A549 (cell line): ENCODE data around the gene HRC. TPM values are rescaled to one million over a fixed set of nuclear protein-coding genes. Genes with fewer than 3 reads are reported as not detected.

Experiments
- ATAC-seq, 2 experiments: fragments of 200-7000 bp in 1 of 2; fragments of >200 bp in 1 of 2; cut with Nextera tagmentation in 1 of 2; cut with Tn5 transposase in 1 of 2; 3 replicates each; pipeline versions ENCODE4 v1.8.0 to v1.9.1; 2018 to 2020; ENCODE audit warnings: mild to moderate bottlenecking in 1 of 2, moderate library complexity in 1 of 2
- CTCF ChIA-PET: fragments of 300-600 bp; sonication (Branson Sonifier 250); formaldehyde crosslinking; extraction: SDS; loops from one replicate; lab custom pipeline; 2021; ENCODE audit warnings: antibody characterized with exemption, inconsistent platforms; lab: Yijun Ruan, JAX
- POLR2A ChIA-PET: fragments of 350-600 bp; formaldehyde crosslinking; extraction: SDS; loops from one replicate; lab custom pipeline; 2021; ENCODE audit warnings: antibody characterized with exemption, inconsistent platforms; lab: Yijun Ruan, JAX
- DNase-seq, 2 experiments: peaks; one replicate each; pipeline versions ENCODE4 v3.0.0 to v3.0.0-alpha.2; 2011 to 2016; ENCODE audit warnings: low read depth in 1 of 2, low spot score in 1 of 2
- FAIRE-seq: peaks from 2 replicates; lab custom pipeline; 2011; peaks lifted over from hg19 to GRCh38; lab: Jason Lieb, UNC
- H3K27ac ChIP-seq, 2 experiments: fragments of >200 bp; sonication (Bioruptor Twin); formaldehyde crosslinking; 3 replicates each; pipeline ENCODE4 v1.5.1; 2016 to 2017
- H3K4me1 ChIP-seq: fragments of >200 bp; sonication (Bioruptor Twin); formaldehyde crosslinking; 3 replicates; pipeline ENCODE4 v1.6.1; 2016
- H3K4me2 ChIP-seq: fragments of >200 bp; sonication (Bioruptor Twin); formaldehyde crosslinking; 3 replicates; pipeline ENCODE4 v1.6.1; 2016
- H3K4me3 ChIP-seq: fragments of >200 bp; sonication (Bioruptor Twin); formaldehyde crosslinking; 3 replicates; pipeline ENCODE4 v1.5.1; 2016
- H3K9me3 ChIP-seq: fragments of >200 bp; sonication (Bioruptor Twin); formaldehyde crosslinking; 3 replicates; pipeline ENCODE4 v1.6.1; 2016
- CHD2 ChIP-seq: fragments of 150-350 bp; IDR thresholded peaks from 2 replicates; pipeline ENCODE4 v1.6.1; 2014; ENCODE audit warnings: low read length; ENCODE audit not compliant: partially characterized antibody
- CHD4 ChIP-seq: fragments of 200-600 bp; sonication (generic); IDR thresholded peaks from 2 replicates; pipeline ENCODE4 v1.6.1; 2016; ENCODE audit warnings: antibody characterized with exemption, mild to moderate bottlenecking, borderline replicate concordance
- FOSB ChIP-seq: fragments of 250-450 bp; sonication (Bioruptor Pico); IDR thresholded peaks from 2 replicates; pipeline ENCODE4 v1.5.0; 2020; ENCODE audit warnings: mild to moderate bottlenecking, moderate library complexity
- HDAC2 ChIP-seq: fragments of 200-600 bp; sonication (generic); IDR thresholded peaks from 2 replicates; pipeline ENCODE4 v1.6.1; 2016
- HMGXB4 ChIP-seq: fragments of 250-450 bp; sonication (Bioruptor Pico); IDR thresholded peaks from 2 replicates; pipeline ENCODE4 v1.5.0; 2021; ENCODE audit warnings: mild to moderate bottlenecking, moderate library complexity, borderline replicate concordance
- JUN ChIP-seq, 2 experiments: fragments of >200 bp; sonication (Bioruptor Twin); formaldehyde crosslinking; IDR thresholded peaks; 2 replicates in 1 of 2; 3 replicates in 1 of 2; pipeline ENCODE4 v1.6.1; 2016 to 2017
- KDM1A ChIP-seq: fragments of 200-600 bp; sonication (generic); IDR thresholded peaks from 2 replicates; pipeline ENCODE4 v1.6.1; 2016; ENCODE audit warnings: low read depth, mild to moderate bottlenecking
- KDM5A ChIP-seq: fragments of 200-600 bp; sonication (generic); IDR thresholded peaks from 2 replicates; pipeline ENCODE4 v1.6.1; 2016; ENCODE audit warnings: antibody characterized with exemption, mild to moderate bottlenecking
- PHF8 ChIP-seq: fragments of 200-600 bp; sonication (generic); IDR thresholded peaks from 2 replicates; pipeline ENCODE4 v1.6.1; 2016; ENCODE audit warnings: low read depth, mild to moderate bottlenecking, antibody characterized with exemption, moderate library complexity, borderline replicate concordance
- POLR2A ChIP-seq: IDR thresholded peaks from 2 replicates; pipeline ENCODE4 v1.6.1; 2012; ENCODE audit warnings: mild to moderate bottlenecking, low read length
- RARB ChIP-seq: fragments of 250-450 bp; sonication (Bioruptor Pico); IDR thresholded peaks from 2 replicates; pipeline ENCODE4 v1.8.0; 2021; ENCODE audit warnings: mild to moderate bottlenecking, moderate library complexity
- RFX5 ChIP-seq: fragments of 450-650 bp; IDR thresholded peaks from 2 replicates; pipeline ENCODE4 v1.7.1; 2014; ENCODE audit warnings: antibody characterized with exemption, mild to moderate bottlenecking, moderate library complexity
- SMC3 ChIP-seq: fragments of >200 bp; sonication (Bioruptor Twin); formaldehyde crosslinking; IDR thresholded peaks from 3 replicates; pipeline ENCODE4 v1.6.1; 2018; ENCODE audit warnings: inconsistent platforms
- SREBF2 ChIP-seq: fragments of 450-650 bp; IDR thresholded peaks from 2 replicates; pipeline ENCODE4 v1.6.1; 2014; ENCODE audit warnings: mild to moderate bottlenecking, moderate library complexity
- TP53 ChIP-seq: fragments of 250-450 bp; sonication (Bioruptor Pico); IDR thresholded peaks from 2 replicates; pipeline ENCODE4 v1.5.0; 2021; ENCODE audit warnings: mild to moderate bottlenecking, moderate library complexity
- ZSCAN20 ChIP-seq: fragments of 250-450 bp; sonication (Bioruptor Pico); IDR thresholded peaks from 2 replicates; pipeline ENCODE4 v1.8.0; 2022; ENCODE audit warnings: mild to moderate bottlenecking, moderate library complexity
- WGBS: methylation state at CpG from one replicate; pipeline ENCODE4 v1.1.6; 2017; ENCODE audit errors: missing lambda C conversion rate; 5-methylcytosine and 5-hydroxymethylcytosine counted together
- polyA plus RNA-seq, 4 experiments: library from polyadenylated mRNA; depleted of rRNA in 3 of 4; stranded (reverse); fragments of >200 nt; fragmentation: RNase III in 1 of 4; extraction: RNeasy Plus Mini Kit Qiagen cat#74134 plus additional on column Dnase treatment in 1 of 4; gene quantifications; 2 replicates in 3 of 4; 3 replicates in 1 of 4; pipeline ENCODE4 v1.2.3, GENCODE V29; 2011 to 2017
- TF ChIP-seq, protein P1 (sequence below): fragments of 200-600 bp; sonication (generic); IDR thresholded peaks from 2 replicates; pipeline ENCODE4 v1.6.1; 2016; ENCODE audit warnings: antibody characterized with exemption, mild to moderate bottlenecking, moderate library complexity

Gene HRC
- polyA plus RNA-seq, 2 of the 4 experiments (the other 2 are of a cell fraction): 0.04 TPM

GRCh38 chr19:49129238-49129583 lies 26.0 kb downstream of the HRC start:
- Histone ChIP-seq H3K4me1 (peaks cover 9% of the 10 kb centered on the region; the same call in 2 of the 3 replicates), H3K27ac (no peak overlapping the region), H3K4me2 (no peak overlapping the region; the same call in 2 of the 3 replicates), H3K9me3 (no peaks in the 10 kb centered on the region)
- no peak for ATAC-seq
- no peak for DNase-seq
- 83% methylated on average over 16 of the region's 16 CpGs for WGBS
- CTCF ChIA-PET: interaction anchor here (0.8 to 21.0 kb wide), 8 partner anchors 13 to 172 kb away, joined by 3 to 298 read pairs (median 6); partner anchors contain the start of genes GYS1, LIN7B and RUVBL2
- no peak for FAIRE-seq
- POLR2A ChIA-PET: interaction anchor here (1.8 kb wide), 1 partner anchor 17 kb away, joined by 6 read pairs; no protein-coding TSS in a partner anchor
- TF ChIP-seq, protein P1, sequence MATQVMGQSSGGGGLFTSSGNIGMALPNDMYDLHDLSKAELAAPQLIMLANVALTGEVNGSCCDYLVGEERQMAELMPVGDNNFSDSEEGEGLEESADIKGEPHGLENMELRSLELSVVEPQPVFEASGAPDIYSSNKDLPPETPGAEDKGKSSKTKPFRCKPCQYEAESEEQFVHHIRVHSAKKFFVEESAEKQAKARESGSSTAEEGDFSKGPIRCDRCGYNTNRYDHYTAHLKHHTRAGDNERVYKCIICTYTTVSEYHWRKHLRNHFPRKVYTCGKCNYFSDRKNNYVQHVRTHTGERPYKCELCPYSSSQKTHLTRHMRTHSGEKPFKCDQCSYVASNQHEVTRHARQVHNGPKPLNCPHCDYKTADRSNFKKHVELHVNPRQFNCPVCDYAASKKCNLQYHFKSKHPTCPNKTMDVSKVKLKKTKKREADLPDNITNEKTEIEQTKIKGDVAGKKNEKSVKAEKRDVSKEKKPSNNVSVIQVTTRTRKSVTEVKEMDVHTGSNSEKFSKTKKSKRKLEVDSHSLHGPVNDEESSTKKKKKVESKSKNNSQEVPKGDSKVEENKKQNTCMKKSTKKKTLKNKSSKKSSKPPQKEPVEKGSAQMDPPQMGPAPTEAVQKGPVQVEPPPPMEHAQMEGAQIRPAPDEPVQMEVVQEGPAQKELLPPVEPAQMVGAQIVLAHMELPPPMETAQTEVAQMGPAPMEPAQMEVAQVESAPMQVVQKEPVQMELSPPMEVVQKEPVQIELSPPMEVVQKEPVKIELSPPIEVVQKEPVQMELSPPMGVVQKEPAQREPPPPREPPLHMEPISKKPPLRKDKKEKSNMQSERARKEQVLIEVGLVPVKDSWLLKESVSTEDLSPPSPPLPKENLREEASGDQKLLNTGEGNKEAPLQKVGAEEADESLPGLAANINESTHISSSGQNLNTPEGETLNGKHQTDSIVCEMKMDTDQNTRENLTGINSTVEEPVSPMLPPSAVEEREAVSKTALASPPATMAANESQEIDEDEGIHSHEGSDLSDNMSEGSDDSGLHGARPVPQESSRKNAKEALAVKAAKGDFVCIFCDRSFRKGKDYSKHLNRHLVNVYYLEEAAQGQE: no peak
- TF ChIP-seq HMGXB4 (CRISPR knock-in tag) (no peak), ZSCAN20 (CRISPR knock-in tag) (no peak), RARB (CRISPR knock-in tag) (no peak), HDAC2 (no peak), KDM1A (no peak)
- TF ChIP-seq, all 56 proteins: peak for 0
- no peak overlapping the region for H3K4me3 ChIP-seq

GRCh38 chr19:49128545-49129237 lies 26.5 kb downstream of the HRC start:
- DNase-seq: no peak
- ATAC-seq: no peak
- ChIA-PET POLR2A (interaction anchor here (0.6 to 1.8 kb wide), 8 partner anchors 11 to 110 kb away, joined by 3 to 14 read pairs (median 4); partner anchors contain the start of gene LIN7B), CTCF (interaction anchor here (0.8 to 21.0 kb wide), 12 partner anchors 13 to 173 kb away, joined by 3 to 298 read pairs (median 5); partner anchors contain the start of genes GYS1, LIN7B and RUVBL2)
- no peaks in the 10 kb centered on the region for H3K9me3 ChIP-seq
- no peak for FAIRE-seq
- peak overlapping the region; percentile 84 for H3K4me2 ChIP-seq
- TF ChIP-seq POLR2A: 0 out of 2 replicates have a peak, but pooled peaks have one; percentile 7
- no peak for TF ChIP-seq FOSB (CRISPR knock-in tag)
- peak overlapping the region in 1 of 2 experiments; percentile 59; a peak in 4 of 6 replicates for H3K27ac ChIP-seq
- peaks cover 9% of the 10 kb centered on the region; the same call in 2 of the 3 replicates for H3K4me1 ChIP-seq
- 61% methylated on average over 15 of the region's 15 CpGs for WGBS
- H3K4me3 ChIP-seq: peak overlapping the region; percentile 40

GRCh38 chr19:49127674-49128544 lies 27.3 kb downstream of the HRC start:
- WGBS: 10% methylated on average over 19 of the region's 63 CpGs
- peak overlapping the region; percentile 62 to 80 for H3K27ac ChIP-seq
- CTCF ChIA-PET: interaction anchor here (0.7 to 21.0 kb wide), 13 partner anchors 12 to 187 kb away, joined by 3 to 298 read pairs (median 5); partner anchors contain the start of genes GYS1, LIN7B and RUVBL2
- POLR2A ChIA-PET: interaction anchor here (0.6 to 1.8 kb wide), 13 partner anchors 10 to 351 kb away, joined by 3 to 14 read pairs (median 4); partner anchors contain the start of gene LIN7B
- DNase-seq: peak; percentile 99
- peak overlapping the region; percentile 84 for H3K4me2 ChIP-seq
- peak; percentile 54 for FAIRE-seq
- peak; percentile 89 to 97 for ATAC-seq
- no peaks in the 10 kb centered on the region for H3K9me3 ChIP-seq
- peak overlapping the region; percentile 40 for H3K4me3 ChIP-seq
- H3K4me1 ChIP-seq: peaks cover 9% of the 10 kb centered on the region; the same call in 2 of the 3 replicates
- TF ChIP-seq JUN (IDR thresholded peaks at IDR 0.05) (peak in 1 of 2 experiments; percentile 54; a peak in 1 of 5 replicates), FOSB (CRISPR knock-in tag) (no peak), TP53 (CRISPR knock-in tag) (peak; percentile 95), CHD2 (no peak), CHD4 (no peak), SREBF2 (no peak), HMGXB4 (CRISPR knock-in tag) (peak; percentile 68; the same call in 1 of the 2 replicates), ZSCAN20 (CRISPR knock-in tag) (peak; percentile 90), SMC3 (no peak), KDM5A (no peak), RFX5 (peak; percentile 62; the same call in 1 of the 2 replicates), PHF8 (peak; percentile 24; the same call in 1 of the 2 replicates)
